GM21619 (cell line): ENCODE results near the gene SF3B4.
A peak's percentile ranks its signal among the peaks of the same experiment; 100 is the strongest.

Experiments
- ATAC-seq: cut with Tn5 transposase; IDR thresholded peaks from one replicate; pipeline ENCODE4 v1.9.1; 2021; ENCODE audit not compliant: unreplicated experiment

SF3B4 gene

DNA sequence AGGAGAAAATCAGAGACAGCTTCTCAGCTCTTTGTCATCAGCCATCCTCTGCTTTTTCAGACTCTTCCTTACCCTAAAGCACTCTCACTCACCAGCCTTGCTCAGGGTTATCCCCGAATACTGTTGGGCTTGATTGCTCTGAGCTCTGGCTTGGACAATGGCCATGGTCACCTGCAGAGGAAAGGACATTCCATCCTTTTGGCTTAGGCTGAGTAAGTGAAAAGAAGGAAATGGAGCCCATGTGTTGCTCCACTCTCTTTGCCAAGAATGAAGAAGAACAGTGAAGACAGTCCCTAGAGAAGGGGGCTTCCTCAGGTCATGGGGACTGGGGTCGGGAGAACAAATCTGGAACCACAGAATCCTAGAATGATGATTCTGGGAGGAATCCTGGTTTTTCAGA, 6.8 kb upstream of the SF3B4 start:
- no peak for ATAC-seq

DNA sequence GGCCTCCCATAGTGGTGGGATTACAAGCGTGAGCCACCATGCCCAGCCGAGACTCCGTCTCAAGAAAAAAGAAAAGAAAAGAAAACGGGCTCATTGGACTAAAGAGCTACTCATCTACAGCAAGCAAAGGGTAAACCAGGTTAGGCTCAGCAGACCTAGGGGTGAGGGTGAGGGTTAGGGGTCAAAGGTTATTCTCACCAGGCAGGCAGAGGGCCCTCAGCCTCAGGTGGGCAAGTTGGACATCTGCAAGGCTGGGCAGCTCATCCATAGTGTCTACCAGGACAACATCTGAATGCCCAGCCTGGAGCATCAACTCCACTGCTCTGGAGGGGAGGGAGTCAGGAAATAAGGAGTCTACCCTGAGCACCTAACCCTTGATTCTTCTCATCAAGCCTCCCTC, 5.6 kb upstream of the SF3B4 start:
- ATAC-seq: no peak

DNA sequence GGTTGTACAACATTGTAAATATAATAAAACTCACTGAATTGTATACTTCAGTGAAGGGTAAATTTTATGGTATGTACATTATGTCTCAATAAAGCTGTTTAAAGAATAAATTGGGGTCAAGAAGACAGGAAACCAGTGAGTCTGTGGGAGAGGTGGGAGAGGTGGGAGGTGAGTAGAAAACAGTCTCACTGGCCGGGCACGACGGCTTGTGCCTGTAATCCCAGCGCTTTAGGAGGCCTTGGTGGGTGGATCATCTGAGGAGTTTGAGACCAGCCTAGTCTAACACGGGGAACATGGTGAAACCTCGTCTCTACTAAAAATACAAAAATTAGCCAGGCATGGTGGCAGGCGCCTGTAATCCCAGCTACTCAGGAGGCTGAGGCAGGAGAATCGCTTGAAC, 4.9 kb upstream of the SF3B4 start:
- ATAC-seq: no peak

DNA sequence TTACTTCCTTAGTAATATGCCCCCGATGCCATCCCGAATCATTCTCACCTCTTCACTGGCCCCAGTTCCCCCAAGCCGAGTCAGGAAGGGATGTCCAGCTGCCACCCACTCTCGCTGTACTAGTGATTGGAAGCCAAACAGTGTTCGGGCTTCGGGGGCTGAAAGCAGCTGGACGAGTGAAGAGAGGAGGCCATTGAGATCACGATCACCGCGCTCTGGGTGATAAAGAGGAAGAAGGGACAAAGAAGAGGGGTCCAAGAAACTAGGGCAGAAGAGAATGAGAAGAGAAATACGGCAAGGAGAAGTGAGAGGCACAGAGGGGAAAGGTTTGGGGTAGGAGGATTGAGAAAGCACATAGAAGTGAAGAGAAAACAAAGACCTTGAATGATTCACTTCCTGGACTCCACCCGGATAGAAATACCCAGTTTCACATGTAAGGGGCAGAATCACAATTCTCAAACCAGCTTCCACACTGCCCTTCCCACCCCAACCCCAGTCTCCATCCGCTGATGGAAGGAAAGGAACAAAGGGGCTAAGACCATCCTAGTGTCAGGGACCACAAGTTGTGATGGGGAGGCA, 3.7 kb upstream of the SF3B4 start:
- no peak for ATAC-seq

DNA sequence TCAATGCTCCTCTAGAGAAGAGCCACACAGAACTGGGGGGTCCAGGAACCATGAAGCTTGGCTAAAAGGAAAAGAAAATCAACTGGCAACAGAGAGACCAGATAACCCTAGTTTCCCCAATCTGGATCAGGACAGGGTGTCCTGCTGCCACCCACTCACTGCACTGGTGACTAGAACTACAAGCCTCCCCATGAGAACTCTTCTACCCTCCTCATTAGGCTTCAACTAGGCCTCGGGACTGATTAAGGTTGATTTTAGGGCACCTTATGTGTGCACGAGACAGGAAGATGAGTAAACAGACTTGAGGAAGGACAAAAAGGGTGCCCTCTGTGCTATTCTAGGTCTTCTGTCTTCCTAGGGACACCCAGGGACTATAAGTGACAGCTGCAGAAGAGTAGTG, 2.3 kb upstream of the SF3B4 start:
- ATAC-seq: no peak

DNA sequence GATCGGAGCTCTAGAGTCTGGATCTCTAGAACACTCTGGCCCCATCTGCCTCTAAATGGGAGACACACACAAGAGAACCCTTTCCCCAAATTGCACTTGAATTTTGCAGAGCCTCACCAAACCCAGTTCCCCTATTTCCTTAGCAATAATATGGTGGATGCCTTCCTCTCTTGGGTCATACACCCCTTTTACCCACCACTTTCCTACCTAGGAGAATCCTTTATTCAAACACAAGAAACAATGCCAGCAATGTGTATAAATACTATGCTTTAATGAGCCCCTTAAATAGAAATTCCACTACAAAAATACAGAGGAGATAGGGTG, 760 bp upstream of the SF3B4 start:
- no peak for ATAC-seq

DNA sequence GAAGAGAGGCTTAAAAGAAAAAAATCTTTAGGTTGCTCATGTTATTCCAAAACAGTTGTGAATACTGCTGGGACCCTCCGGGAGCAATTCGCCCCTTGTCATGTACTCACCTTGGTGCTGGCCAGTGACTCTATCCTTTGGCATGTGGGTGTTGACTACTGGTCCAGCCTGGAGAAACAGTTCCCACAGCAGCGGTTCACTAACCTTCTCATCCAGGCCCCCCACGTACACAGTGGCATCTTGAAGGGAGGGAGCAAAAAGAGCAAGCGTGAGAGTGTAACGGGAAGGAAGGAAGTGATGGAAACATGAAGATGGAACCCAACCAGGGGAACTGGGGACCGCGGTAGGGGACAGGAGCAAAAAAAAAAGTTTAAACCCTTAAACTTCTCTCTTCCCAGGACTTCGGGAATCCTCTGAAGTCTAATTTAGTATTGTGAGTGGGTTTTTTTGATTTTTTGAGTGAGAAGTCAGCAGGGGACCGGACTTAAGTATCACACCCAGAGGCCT, 494 bp downstream of the SF3B4 start:
- no peak for ATAC-seq

DNA sequence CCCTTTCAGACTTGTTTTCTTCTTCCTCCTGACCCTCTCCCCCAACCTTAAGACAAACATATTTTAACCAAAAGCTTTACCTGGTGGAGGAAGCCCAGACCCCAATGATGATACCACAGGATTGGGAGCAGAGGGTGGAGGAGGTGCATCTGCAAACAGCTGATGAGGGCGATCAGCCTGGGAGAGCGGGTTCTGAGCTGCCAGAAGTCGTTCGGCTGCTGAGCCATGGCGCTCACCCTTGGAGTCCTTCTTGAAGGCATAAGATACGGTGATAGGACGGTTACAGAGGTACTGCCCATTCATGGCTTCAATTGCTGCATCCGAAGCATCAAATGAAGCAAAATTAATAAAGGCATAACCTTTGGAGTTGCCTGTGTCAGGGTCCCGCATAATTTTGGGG, 1.3 kb downstream of the SF3B4 start:
- no peak for ATAC-seq

DNA sequence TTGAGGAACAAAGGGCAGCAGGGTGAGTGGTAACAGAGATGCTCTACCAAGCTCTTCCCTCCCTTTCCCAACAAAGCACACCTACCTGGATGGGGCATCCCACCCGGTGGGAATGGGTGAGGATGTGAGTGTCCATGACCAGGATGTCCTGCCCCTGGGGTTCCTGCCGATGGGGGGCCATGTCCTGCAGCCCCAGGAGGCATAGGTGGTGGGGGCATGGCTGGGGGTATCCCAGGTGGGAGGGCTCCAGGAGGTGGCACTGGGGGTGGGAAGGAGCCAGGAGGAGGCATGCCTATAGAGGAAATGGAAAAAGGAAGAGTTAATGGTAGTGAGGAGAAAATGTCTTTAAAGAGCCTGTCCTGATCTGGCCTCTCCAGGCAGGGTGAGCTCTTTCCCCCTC, 1.9 kb downstream of the SF3B4 start:
- no peak for ATAC-seq

DNA sequence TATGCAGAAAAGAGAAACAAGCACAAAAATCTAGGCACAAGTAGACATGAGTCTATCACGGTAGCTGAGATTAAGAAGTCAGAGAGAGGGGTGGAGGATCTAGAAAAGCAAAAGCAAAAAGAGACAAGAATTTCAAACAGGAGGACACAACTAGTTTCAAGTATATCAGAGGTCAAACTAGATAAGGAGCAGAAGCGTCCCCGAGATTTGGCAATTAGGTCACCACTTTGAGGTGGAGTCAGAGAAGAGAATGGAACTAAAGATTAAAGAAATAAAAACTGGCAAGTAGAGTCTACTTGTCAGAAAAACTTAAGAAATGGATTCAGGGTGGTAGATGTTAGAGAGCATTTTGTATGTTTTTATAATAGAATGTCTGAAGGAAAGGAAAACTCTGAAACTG, 2.3 kb downstream of the SF3B4 start:
- no peak for ATAC-seq

DNA sequence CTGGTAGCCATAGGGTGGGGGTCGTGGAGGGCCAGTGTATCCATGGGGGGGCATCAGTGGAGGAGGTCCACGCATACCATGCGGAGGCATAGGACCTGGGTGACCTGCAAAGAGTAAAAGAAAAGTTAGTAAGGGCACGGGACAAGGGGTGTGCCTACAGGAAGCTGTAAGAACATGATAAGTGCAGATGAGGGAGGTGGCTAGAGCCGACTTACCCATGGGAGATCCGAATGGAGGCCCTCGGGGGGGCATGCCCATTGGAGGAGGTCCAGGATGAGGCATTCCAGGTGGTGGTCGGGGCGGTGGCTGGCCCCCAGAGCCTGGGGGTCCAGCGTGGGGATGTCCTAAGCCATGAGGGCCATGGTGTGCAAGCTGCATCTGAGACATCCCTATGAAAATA, 4.0 kb downstream of the SF3B4 start:
- no peak for ATAC-seq

DNA sequence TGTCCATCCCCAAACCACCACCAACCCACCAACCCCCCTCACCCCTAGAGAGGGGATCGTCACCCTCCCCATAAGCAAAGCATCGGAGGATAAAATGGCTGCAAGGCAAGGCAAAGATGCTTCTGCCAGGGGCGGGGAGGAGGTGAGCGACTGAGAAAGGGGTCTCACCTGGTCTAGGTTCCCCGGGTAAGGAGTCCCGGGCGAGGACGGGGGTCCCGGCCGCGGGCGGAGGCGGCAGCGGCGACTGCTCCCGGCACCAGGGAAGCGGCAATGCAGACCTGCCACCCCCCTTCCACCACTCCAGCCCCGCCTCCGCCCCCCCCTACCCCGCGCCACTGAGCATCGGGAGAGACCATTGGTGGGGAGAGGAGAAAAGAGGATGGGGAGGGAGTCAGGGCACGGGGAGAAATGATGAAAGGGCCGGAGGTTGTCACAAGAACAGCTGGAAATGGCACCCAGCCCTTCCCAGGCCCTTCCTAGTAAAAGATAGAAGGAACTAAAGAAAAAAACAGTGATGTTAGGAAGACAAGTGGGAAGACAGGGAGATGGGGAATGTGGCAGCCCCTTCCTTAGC, 9.9 kb downstream of the SF3B4 start, which contains the start of gene SV2A:
Gene SV2A (minus strand): TSS at position 274 of the 574 bp plus-strand sequence. CDS start 4,004 bp downstream, outside the sequence.
- ATAC-seq: no peak

DNA sequence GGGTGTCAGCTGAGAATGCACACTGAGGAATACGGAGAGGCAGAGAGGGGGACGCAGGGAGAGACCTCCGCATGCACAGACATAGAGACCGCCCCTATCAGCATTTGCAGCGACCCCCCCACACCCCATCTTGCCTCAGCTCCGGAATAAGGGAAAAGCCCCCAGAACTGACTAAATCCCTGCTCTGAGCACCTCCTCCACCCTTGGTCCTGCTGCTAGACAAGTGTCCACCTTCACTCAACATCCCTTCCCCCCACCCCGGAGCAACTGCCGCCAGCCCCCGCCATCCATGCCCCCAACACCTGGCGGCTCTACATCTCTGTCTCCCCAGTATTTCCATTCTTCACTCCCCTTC, 10.7 kb downstream of the SF3B4 start:
- ATAC-seq: no peak

DNA sequence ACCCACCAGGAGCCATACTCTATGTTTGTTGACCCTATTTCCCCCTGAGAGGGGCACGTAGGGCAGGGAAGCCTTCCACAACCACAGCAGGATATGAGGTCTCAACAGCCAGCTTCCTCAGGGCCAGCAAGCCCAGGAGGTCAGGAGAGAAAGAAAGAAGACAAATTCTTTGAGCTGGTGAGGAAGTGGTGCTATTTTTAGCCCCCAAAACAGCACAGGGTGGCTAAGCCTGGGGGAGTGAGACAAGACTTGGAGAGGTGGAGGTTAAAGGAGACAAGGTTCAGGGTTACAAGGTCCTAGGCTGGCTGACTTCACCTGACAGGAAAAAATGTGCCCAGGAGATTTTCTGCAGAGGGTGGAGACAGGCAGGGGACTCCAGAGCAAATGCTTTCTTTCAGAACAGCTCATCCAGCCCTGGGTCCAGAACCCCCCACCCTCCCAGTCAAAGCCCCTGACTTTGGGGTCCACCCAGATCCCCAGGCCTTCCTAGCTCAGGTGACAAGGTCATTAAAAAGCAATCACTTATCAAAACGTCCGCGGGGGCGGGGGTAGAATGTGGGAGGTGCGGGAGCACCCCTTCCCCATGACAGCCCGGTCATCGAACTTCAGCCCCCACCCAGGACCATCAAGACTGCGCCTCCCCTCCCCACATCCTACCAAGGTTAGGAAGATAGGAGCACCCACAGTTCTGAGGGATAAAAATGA, 11.3 kb downstream of the SF3B4 start:
- ATAC-seq: no peak

DNA sequence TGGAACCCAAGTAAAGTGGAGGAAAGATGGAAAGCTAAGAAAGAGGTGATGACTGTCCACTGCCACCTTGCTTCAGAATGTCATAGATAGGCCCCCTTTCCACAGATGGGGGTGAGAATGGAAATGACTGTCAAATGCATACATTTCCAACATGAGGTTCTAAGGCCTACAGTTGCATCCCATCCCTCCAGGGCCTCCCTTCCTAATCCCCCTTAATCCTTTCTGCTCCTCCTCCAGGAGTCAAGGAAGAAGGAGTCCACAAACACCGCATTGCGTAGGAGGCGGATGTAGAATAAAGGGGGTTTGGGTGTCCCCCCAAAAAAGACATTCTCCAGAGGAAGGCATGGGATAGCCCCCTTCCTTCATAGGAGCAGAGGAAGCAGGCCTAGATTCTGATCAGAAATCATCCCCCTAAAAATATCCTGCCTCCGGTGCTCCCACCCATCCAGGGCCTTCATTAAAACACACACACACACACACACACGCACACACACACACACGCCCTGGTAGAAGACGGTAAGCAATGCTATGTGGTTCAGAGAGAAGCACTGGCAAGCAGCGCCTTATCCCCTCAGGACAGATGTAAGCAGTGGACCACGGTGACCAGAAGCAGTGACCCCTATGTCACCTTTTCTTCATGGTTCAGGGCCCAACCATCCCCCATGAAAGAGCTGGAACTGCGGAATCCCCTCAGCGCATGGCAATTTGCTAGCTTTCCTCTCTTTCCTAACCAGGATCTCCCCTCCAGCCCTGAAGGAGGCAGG, 12.0 kb downstream of the SF3B4 start:
- no peak for ATAC-seq

DNA sequence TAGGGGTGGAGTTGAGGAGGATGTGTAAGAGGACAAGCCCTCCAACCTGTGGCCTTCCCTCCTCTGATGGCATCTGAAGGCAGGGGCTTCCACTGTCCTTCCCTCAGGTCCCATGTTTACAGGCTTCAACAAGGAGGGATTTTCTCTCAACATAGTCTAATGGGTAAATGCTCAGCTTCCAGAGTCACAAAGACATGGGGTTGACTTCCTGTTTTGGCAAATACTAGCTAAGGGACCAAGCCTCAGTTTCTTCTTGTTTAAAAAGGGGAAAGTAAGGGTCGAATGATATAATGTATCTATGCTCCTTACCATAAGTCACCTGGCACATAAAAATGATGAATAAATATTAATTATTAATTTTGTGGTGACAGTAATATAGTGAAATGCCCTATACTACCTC, 13.1 kb downstream of the SF3B4 start:
- ATAC-seq: no peak

DNA sequence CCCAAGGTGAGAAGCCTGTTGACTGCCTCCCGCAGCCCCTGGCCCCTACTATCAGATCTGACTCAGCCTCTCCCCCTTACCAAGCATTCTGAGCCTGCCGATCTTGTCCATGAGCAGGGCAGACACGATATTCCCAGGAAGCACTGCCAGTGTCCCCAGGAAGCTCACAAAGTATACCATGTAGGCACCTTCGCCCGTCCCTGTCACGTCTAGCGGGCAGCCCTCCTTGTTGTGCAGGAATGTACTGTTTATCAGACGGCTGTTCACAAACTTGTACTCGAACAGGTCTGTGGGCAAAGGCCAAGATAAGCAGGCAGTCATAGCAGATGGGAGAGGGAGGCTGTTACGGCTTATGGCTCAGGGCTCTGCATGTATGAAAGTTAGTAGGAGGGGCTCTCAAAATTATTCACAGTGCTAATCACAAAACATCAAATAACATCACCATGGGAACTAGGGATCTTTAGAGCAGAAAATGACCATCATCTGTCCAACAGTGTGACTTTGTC, 21.0 kb downstream of the SF3B4 start:
- no peak for ATAC-seq

DNA sequence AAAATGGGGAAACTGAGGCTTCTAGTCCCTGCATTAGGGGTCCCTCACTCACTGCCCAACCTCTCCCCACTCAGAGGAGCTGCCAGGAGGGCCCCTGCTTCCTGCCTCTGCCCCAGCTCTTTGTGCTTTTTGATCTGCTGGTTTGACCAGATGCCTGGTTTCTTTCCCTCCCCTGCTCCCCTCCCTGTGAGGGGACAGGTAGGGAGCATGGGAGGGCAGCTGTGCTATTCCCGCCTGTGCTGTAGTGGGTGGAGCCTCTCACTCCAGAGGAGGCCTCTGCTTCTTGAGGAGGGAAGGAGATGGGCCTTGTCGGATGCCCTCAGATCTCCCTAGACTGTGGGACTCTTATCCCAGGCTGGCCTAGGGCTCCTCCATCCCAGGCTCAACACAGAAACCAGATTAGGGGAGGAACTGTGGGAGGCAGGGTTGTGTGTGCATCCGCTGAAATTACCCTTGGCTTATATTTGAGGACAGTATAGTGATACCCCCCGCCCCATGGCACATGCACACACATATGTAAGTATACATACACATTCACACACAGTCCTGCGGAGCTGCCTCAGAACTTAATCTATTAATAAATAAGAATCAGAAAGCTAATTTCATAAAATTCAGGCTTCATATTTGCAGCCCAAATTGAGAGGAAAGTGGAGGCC, 23.6 kb downstream of the SF3B4 start:
- no peak for ATAC-seq

DNA sequence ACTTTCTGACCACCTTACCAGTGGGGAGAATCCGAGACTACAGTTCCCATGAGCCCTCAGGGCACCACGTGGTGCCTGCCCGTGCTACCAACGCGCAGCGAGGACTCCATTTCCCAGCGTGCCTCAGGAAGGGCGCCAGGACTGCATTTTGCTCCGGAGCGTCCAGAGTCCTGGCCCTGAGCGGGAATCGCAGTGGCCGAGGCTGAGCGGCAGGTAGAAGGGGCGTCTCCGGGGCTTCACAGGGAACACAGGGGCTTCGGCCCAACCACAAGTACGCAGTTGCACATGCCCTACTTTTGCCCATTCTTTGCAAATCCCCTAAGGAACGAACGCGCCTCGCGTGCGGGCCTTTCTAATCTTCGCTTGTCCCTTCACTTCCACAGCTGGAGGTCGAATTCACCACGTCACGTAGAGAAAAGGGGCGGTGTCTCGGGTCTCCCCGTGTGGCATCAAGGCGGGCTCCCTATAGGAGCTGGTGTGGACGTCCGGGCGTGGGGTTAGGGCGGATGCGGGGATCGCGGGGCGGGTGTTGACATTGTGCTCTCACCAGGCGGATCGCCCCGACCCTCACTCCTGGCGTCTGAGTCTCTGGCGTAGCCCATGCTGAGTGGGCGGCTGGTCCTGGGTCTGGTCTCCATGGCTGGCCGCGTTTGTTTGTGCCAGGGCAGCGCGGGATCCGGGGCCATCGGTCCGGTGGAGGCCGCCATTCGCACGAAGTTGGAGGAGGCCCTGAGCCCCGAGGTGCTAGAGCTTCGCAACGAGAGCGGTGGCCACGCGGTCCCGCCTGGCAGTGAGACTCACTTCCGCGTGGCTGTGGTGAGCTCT, 27.9 kb downstream of the SF3B4 start, which contains the start of gene BOLA1:
Gene BOLA1 (plus strand): TSS at position 109 of the 825 bp plus-strand sequence. CDS start 492 bp downstream, at position 601.
- ATAC-seq: peak; percentile 95

DNA sequence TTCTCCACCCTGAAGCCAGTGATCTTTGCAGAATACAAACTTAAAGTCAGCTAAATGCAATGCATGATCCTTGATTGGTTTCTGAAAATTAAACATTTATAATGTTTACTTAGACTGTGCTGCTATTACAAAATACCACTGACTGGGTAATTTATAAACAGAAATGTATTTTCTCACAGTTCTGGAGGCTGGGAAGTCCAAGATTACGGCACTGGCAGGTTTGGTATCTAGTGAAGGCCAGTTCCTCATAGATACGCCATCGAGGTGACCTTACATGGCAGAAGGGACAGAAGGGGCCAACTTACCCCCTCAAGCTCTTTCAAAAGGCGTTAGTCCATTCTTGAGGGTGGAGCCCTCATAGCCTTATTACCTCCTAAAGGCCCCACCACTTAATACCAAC, 31.0 kb downstream of the SF3B4 start:
- no peak for ATAC-seq
